Suprapubic skin (tissue), 4 donors: ENCODE measurements around the gene USP6NL. TPM values are rescaled to one million over a fixed set of nuclear protein-coding genes. Genes with fewer than 3 reads are reported as not detected.

Experiments
- DNase-seq, 2 donors: peaks; one replicate each; pipeline ENCODE4 v3.0.0-alpha.2; 2019; ENCODE audit warnings: low spot score in 2 of 2
- H3K27ac ChIP-seq: fragments of 200-600 bp; sonication (generic); one replicate; pipeline ENCODE4 v1.5.1; 2019
- H3K27me3 ChIP-seq: fragments of 200-600 bp; sonication (generic); one replicate; pipeline ENCODE4 v1.5.1; 2019
- H3K36me3 ChIP-seq: fragments of 200-600 bp; sonication (generic); one replicate; pipeline ENCODE4 v1.5.1; 2019
- H3K4me1 ChIP-seq: fragments of 200-600 bp; sonication (generic); one replicate; pipeline ENCODE4 v1.5.1; 2019
- H3K4me3 ChIP-seq: fragments of 200-600 bp; sonication (generic); one replicate; pipeline ENCODE4 v1.5.1; 2019; ENCODE audit warnings: mild to moderate bottlenecking
- H3K9me3 ChIP-seq: fragments of 200-600 bp; sonication (generic); one replicate; pipeline ENCODE4 v1.5.1; 2019
- CTCF ChIP-seq, 2 donors: fragments of 200-600 bp in 1 of 2; fragments of 450-650 bp in 1 of 2; sonication (generic) in 1 of 2; IDR thresholded peaks; one replicate each; pipeline ENCODE4 v1.5.1; 2016 to 2019; ENCODE audit warnings: antibody characterized with exemption in 2 of 2, mild to moderate bottlenecking in 1 of 2, moderate library complexity in 1 of 2
- EP300 ChIP-seq: sonication (generic); formaldehyde crosslinking; IDR thresholded peaks from one replicate; pipeline ENCODE4 v1.6.1; 2017; ENCODE audit warnings: antibody characterized with exemption
- POLR2A ChIP-seq, 2 donors: fragments of 450-650 bp; IDR thresholded peaks; one replicate each; pipeline ENCODE4 v1.6.1; 2017; ENCODE audit warnings: antibody characterized with exemption in 2 of 2, mild to moderate bottlenecking in 2 of 2, moderate library complexity in 2 of 2
- POLR2AphosphoS5 ChIP-seq, 3 donors: sonication (generic); formaldehyde crosslinking; IDR thresholded peaks; one replicate each; pipeline ENCODE4 v1.6.1; 2017; ENCODE audit warnings: antibody characterized with exemption in 3 of 3
- WGBS: methylation state at CpG from one replicate; pipeline ENCODE4 v1.1.5; 2018; 5-methylcytosine and 5-hydroxymethylcytosine counted together
- total RNA-seq, 4 donors: library from RNA; depleted of rRNA; stranded (reverse); fragments of >200 nt; gene quantifications; one replicate each; pipeline ENCODE4 v1.1.0, GENCODE V29; 2016

Gene USP6NL
- total RNA-seq, 4 donors from 2014 or later = 23.2 to 33.8 (median 27.7) TPM

- Histone ChIP-seq H3K9me3 (no peaks in the 10 kb centered on the region), H3K27ac (no peak overlapping the region), H3K27me3 (no peaks in the 10 kb centered on the region), H3K4me3 (no peak overlapping the region), H3K36me3 (no peaks in the 10 kb centered on the region), H3K4me1 (peaks cover 14% of the 10 kb centered on the region)
- 83% methylated on average over 1 of the region's 1 CpG for WGBS
- no peak for DNase-seq
- TF ChIP-seq POLR2A (IDR thresholded peaks at IDR 0.05) (no peak), EP300 (no peak), CTCF (IDR thresholded peaks at IDR 0.05) (no peak), POLR2AphosphoS5 (IDR thresholded peaks at IDR 0.05) (no peak)
Observed at GRCh38 chr10:11517150-11517549, 94.3 kb downstream of the USP6NL start.

GRCh38 chr10:11516431-11516746 is 95.1 kb downstream of the USP6NL start:
- no peak overlapping the region for H3K27ac ChIP-seq
- no peak for DNase-seq
- TF ChIP-seq CTCF (IDR thresholded peaks at IDR 0.05) (no peak), EP300 (no peak), POLR2A (IDR thresholded peaks at IDR 0.05) (no peak), POLR2AphosphoS5 (IDR thresholded peaks at IDR 0.05) (no peak)
- 77% methylated on average over 2 of the region's 2 CpGs for WGBS
- H3K27me3 ChIP-seq = no peaks in the 10 kb centered on the region
- H3K4me1 ChIP-seq = peaks cover 7% of the 10 kb centered on the region
- no peaks in the 10 kb centered on the region for H3K9me3 ChIP-seq
- H3K4me3 ChIP-seq = no peak overlapping the region
- no peaks in the 10 kb centered on the region for H3K36me3 ChIP-seq

GRCh38 chr10:11515596-11516430 is 95.6 kb downstream of the USP6NL start:
- Histone ChIP-seq H3K36me3 (no peaks in the 10 kb centered on the region), H3K4me1 (peaks cover 7% of the 10 kb centered on the region), H3K9me3 (no peaks in the 10 kb centered on the region), H3K27ac (no peak overlapping the region), H3K27me3 (no peaks in the 10 kb centered on the region), H3K4me3 (no peak overlapping the region)
- no peak for DNase-seq
- 15% methylated on average over 5 of the region's 5 CpGs for WGBS
- TF ChIP-seq EP300 (no peak), CTCF (IDR thresholded peaks at IDR 0.05) (peak; percentile 73 to 85), POLR2AphosphoS5 (IDR thresholded peaks at IDR 0.05) (no peak), POLR2A (IDR thresholded peaks at IDR 0.05) (no peak)

GRCh38 chr10:11513727-11514126 is 97.7 kb downstream of the USP6NL start:
- WGBS = 94% methylated on average over 4 of the region's 4 CpGs
- no peak for DNase-seq
- Histone ChIP-seq H3K36me3 (peaks cover 3% of the 10 kb centered on the region), H3K4me3 (no peak overlapping the region), H3K4me1 (peaks cover 7% of the 10 kb centered on the region), H3K9me3 (no peaks in the 10 kb centered on the region), H3K27ac (no peak overlapping the region), H3K27me3 (no peaks in the 10 kb centered on the region)
- TF ChIP-seq POLR2AphosphoS5 (IDR thresholded peaks at IDR 0.05) (no peak), EP300 (no peak), POLR2A (IDR thresholded peaks at IDR 0.05) (no peak), CTCF (IDR thresholded peaks at IDR 0.05) (no peak)

GRCh38 chr10:11512596-11512995 is 98.9 kb downstream of the USP6NL start:
- no peak for TF ChIP-seq CTCF (IDR thresholded peaks at IDR 0.05)
- no peak for TF ChIP-seq POLR2AphosphoS5 (IDR thresholded peaks at IDR 0.05)
- TF ChIP-seq POLR2A (IDR thresholded peaks at IDR 0.05) = no peak
- TF ChIP-seq EP300 = no peak
- H3K27me3 ChIP-seq = no peaks in the 10 kb centered on the region
- 88% methylated on average over 3 of the region's 3 CpGs for WGBS
- no peaks in the 10 kb centered on the region for H3K9me3 ChIP-seq
- no peak for DNase-seq
- peaks cover 7% of the 10 kb centered on the region for H3K4me1 ChIP-seq
- no peak overlapping the region for H3K4me3 ChIP-seq
- H3K27ac ChIP-seq = no peak overlapping the region
- peaks cover 8% of the 10 kb centered on the region for H3K36me3 ChIP-seq
